ENCODE data around the gene LMTK2.
"Not testable (repeated sequence)": the region's sequence is repeated elsewhere in the genome, so short reads cannot be mapped to it uniquely, and the experiment has no call there.

The LMTK2 gene

DNA sequence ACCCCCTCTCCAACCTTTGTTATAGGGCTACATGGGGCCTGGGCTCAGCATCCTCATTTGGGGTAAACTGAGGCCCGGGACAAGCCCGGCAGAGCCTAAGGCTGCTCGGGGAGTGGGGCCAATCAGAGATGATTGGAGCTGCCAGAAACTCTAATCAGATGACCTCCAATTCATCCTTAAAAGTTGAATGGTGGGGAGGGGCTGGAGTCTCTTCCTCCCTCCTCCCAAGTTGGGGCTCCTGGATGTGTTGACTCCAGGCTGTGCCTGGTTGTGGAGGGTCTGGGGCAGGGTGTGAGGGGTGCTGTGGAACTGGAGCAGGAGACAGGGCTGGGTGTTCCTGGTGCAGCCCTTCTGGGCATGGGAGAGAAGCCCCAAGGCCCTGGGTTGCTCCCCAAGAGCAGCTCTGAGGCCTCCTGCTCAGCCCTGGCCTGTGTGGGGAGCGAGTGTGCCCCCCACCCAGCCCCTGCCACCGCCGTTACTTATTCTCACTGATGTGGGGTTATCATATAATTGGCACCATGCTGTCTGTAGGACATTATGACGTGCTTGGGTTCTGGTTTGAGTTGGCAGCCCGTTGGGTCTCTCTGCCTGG lies 106.7 kb downstream of the LMTK2 start:
- H3K4me3 ChIP-seq (ENCODE audit: low read depth, low read length), result no peak overlapping the region
- no peak for DNase-seq (ENCODE audit: low read depth)

DNA sequence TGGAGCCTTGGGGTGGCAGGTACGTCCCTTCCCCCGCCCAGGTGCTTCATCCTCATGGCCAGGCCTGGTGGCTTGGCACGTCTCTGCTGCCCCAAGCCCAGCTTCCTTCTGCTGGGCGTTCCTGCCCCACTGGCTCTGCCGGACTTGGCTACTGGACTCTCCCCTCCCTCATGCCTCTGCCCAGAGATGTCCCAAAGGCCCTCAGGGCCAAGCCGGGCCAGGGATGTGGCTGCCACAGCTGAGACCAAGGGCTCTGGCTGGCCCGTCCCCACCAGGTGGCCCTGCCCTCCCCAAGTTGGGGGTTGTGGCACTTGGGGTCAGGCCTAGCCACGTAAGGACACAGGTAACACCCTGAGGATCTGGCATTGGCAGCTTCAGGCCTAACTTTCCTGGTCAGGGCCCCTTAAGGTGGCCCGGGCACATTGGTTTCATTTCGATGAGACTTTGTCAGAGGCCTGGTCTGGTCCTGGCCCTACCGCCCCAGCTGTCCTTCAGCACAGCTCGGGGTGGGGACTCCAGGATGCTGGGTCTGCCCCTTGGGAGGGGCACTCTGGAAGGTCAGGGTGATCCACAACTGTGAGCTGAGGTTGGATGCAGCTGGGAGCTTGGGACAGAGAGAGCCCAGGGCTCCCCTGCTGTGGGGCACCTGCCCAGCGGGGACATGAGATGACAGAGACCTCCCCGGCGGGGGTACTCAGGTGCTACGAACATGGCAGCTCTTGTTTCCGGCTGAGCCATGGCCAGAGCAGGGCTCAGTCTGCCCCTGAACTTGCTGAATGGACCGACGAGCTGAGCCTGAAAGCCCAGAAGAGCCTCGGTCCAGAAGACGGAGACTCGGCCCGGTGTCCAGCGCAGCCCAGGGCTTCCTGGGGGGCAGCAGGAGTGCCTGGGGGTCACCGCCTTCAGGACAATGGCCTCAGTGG lies 107.5 kb downstream of the LMTK2 start:
- no peak for DNase-seq (ENCODE audit: low read depth)
- no peak overlapping the region for H3K4me3 ChIP-seq (ENCODE audit: low read depth, low read length)

DNA sequence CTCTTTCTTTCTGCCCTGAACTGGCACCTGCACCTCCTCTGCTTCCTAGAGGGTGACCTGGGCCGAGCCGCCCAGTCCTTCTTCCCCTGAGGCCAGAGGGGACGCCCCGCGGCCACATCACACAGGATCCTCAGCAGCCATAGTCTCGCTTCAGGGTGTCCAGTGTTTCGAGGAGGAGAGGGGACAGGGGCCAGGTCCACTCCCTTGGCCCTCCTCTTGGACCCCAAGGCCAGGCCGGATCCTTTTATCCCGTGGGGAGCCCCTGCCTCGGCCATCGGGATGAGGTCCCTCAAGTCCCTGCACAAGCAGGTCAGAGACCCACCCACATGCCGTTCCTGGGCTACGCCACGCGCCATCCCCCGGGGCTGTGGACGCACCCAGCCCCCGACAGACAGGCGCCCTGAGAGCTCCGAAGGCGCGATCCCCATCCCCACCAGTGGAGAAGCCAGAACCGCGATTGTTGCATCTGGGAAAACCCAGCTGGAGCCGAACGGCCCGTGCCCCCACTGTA lies 108.2 kb downstream of the LMTK2 start:
- no peak overlapping the region for H3K4me3 ChIP-seq (ENCODE audit: low read depth, low read length)
- DNase-seq (ENCODE audit: low read depth), result no peak

DNA sequence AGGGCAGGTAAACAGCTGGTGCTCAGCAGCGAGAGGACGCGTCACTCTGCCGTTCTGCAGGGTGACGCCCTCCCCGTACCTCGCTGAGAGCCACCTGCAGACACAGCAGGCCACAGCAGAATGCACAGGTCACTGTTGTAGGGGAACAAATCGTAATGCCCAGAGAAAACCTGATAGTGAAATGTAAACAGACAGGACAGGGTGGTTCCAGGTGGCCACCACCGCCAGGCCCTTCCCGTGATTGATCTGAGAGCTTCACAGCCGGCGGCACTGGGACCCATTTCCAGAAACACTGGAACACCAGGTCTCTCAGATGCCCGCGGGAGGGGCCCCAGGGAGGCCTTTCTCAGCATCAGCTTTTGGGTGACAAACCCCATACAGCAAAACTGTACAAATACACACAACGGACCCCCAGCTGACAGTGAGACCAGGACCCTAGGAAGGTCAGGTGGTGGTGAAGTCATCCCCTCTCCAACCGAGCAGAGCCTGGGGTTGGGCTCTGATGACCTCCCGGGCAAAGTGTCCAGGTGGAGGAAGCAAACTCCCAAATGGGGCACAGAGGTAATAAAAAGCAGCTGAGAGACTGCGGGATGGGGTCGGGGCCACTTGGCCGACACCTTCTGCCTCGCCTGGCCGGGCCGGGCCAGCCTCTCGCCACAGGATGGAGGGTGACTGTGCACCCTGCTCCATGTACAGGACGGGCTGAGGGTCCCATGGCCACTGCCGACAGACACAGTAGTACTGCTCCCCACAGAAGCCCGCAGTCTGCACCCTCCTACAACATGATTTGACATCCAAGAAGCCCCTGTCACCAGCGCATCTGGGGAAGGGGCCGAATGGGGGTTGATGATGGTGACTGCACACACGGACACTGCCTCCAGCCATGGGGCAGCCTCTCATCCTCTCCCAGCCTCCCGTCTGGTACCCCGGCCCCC lies 109.2 kb downstream of the LMTK2 start:
- no peak for DNase-seq (ENCODE audit: low read depth)
- no peak overlapping the region for H3K4me3 ChIP-seq (ENCODE audit: low read depth, low read length)

GRCh38 chr7:98216941-98217622 lies 110.4 kb downstream of the LMTK2 start:
- no peak overlapping the region for H3K4me3 ChIP-seq (ENCODE audit: low read depth, low read length)
- no peak for DNase-seq (ENCODE audit: low read depth)

DNA sequence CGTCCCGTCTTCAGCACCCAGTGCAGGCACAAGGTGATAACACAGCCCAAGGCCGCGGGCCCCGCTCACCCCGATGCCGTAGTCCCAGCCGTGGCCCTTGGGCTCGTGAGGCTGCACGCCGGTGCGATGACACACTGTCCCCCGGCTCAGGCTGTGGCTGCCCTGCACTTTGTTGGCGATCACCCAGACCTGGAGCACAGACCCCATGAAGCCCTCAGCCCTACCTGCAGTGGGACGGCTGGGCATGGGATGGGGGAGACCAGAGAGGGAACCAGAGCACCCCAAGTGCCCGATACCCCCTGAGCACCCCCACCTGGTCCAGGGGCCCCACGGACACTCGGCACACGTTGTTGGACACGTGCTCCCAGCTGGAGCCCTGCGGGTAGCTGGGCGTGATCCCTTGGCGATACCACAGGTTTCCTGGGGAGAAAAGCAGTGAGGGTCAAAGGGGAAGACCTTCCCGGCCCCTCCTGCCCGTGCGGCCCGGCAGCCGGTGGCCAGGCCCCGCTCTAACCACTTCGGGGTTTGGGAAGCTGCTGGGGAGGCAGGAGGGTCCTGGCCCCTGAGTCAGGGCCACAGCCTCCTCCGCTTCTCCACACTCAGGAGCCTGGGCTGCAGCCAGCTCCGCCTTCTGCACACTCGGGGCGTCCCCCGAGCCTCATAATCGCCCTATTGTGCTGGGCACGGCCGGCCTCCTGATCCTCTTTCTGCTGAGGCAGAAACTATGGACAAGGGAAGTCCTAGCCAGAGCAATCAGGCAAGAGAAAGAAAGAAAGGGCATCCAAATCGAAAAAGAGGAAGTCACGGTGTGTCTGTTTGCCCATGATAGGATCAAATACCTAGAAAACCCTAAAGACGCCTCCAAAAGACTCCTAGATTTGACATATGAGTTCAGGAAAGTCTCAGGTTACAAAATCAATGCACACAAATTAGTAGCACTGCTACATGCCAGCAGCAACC lies 111.2 kb downstream of the LMTK2 start:
- DNase-seq (ENCODE audit: low read depth), result no peak
- no peak overlapping the region for H3K4me3 ChIP-seq (ENCODE audit: low read depth, low read length)

DNA sequence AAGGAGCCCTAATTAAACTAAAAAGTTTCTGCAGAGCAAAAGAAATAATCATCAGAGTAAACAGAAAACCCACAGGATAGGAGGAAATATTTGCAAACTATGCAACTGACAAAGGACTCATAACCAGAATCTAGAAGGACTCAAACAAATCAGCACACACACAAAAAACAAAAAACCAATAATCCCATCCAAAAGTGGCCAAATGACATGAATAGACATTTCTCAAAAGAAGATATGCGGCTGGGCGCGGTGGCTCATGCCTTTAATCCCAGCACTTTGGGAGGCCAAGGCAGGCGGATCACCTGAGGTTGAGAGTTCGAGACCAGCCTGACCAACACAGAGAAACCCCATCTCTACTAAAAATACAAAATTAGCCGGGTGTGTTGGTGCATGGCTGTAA lies 112.7 kb downstream of the LMTK2 start:
- H3K4me3 ChIP-seq (ENCODE audit: low read depth, low read length); DNase-seq (ENCODE audit: low read depth): not testable (repeated sequence)

- no peak for DNase-seq (ENCODE audit: low read depth)
- H3K4me3 ChIP-seq (ENCODE audit: low read depth, low read length), result no peak overlapping the region
Observed at GRCh38 chr7:98221611-98222532, 115.2 kb downstream of the LMTK2 start.

GRCh38 chr7:98222533-98223195 lies 116.0 kb downstream of the LMTK2 start:
- DNase-seq (ENCODE audit: low read depth), result no peak
- no peak overlapping the region for H3K4me3 ChIP-seq (ENCODE audit: low read depth, low read length)

DNA sequence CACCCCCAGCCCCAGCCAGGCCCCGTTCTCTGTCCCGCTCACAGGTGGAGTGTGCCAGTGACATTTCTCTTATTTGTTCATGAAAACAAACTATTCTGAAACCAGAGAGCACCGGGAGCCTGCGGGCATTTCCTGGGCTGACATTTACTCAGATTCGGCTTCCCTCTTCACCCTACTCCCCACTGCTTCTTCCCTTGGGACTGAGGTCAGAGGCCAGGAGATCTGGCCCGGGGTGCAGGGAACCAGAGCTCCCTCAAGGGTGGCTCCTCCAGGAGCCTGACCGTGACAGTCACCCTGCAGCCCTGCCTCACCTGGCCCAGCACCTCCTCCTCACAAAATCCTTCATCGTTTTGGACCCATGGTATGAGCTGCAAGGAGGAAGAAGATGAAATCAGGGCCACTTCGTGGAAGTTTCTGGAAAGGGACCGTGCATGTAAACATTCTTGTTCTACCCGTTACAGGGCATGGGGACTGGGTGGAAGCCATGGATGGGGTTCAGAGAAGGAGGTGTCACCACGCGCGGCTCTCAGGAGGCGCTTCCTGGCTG lies 116.8 kb downstream of the LMTK2 start:
- H3K4me3 ChIP-seq (ENCODE audit: low read depth, low read length), result no peak overlapping the region

DNA sequence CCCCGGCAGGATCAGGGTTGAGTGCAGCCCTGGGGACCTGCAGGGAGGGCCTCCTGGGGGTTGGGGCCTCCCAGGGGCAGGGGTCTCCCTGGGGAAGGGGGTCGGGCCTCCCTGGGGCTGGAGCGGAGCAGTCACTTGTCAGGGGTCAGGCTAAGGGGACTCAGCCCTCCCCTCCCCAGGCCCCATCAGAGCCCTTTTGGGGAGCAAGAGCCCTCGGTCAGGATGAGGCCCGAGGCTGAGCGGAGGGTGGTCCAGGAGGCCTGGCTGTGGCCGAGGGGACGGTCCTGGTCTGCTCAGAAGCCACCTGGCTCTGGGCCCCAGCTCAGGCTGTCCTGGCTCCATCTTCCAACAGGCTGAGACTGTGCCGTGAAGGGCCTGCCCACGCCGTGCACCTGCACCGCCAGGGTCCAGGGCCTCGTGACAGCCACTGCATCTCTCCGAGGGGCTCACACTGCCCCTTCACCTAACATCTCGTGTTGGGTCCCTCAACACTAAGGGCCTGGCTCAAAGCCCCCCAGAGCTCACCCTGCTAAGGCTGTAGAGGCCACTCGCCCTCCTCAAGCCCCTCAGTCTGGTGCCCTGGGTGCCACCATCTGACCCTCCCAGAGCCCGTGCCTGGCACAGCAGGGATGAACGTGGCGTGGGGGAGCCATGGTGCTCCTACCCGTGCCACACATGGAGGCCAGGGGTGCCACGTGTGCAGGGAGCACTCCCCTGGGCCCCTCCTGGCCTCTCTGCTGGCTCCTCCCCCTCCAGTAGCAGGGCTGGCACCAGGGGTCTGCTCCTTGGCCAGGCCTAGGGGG lies 117.4 kb downstream of the LMTK2 start:
- no peak for DNase-seq (ENCODE audit: low read depth)
- H3K4me3 ChIP-seq (ENCODE audit: low read depth, low read length), result no peak overlapping the region

More for the DNA sequence above, 116.8 kb downstream of the LMTK2 start:
- DNase-seq (ENCODE audit: low read depth), result no peak

GRCh38 chr7:98224701-98225181 lies 118.1 kb downstream of the LMTK2 start:
- H3K4me3 ChIP-seq (ENCODE audit: low read depth, low read length), result no peak overlapping the region
- DNase-seq (ENCODE audit: low read depth), result no peak

DNA sequence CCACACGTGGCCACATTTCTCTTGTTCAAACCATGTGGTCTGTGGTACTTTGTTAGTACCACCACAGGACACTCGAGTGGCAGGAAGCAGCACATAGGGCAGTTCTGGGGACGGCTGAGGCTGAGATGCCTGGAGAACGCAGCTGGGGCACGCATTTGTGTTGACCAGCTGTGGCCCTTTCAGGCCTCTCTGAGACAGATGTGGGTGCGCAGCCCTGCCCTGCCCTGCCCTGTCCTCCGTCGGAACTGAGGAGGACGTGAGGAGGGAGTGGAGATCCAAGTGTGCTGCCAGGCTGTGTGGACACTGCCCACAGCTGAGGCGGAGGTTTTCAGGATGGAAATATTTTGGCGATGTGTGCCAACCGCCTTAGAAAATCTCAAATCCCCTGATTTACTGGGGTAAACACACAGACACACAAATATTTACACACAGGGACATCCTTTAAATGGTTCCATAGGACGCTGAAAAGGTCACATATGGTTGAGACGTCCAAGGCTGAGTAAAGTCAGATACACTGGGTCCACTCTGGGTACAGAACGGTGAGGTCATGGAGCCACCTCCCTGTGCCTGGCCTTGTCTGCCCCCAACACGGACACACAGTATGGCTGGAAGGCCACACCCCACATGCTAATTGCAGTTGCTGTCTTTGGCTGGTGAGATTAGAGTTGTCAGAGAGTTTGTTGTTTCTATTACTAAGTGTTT lies 119.4 kb downstream of the LMTK2 start:
- no peak overlapping the region for H3K4me3 ChIP-seq (ENCODE audit: low read depth, low read length)
- DNase-seq (ENCODE audit: low read depth), result no peak

DNA sequence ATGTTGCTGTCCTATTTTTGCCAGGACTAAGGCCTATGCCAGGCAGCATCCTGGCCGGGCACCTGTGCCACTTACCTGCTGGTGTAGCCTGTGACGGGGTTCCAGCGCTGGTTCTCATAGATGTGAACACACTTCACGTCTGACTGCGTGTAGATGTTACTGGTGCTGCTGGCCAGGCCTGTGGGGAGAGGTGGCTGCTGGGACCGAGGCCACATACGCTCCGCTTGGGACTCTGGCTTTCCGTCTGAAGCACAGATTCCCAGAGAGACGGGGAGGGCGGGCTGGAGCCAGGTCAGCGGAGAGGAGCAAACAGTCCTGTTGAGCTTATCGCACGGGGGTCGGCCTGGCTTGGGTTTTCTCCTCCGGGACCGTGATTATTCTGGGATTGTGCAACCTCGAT lies 121.3 kb downstream of the LMTK2 start:
- no peak overlapping the region for H3K4me3 ChIP-seq (ENCODE audit: low read depth, low read length)
- no peak for DNase-seq (ENCODE audit: low read depth)

- DNase-seq (ENCODE audit: low read depth), result no peak
- no peak overlapping the region for H3K4me3 ChIP-seq (ENCODE audit: low read depth, low read length)
Observed at GRCh38 chr7:98228801-98229200, 122.1 kb downstream of the LMTK2 start.
